ENCODE data around the gene CLBA1. TPM values are rescaled to one million over a fixed set of nuclear protein-coding genes. Genes with fewer than 3 reads are reported as not detected.

CLBA1 gene
- total and polyA plus RNA-seq, 9 donors, result 3.5 to 7.1 (median 4.5) TPM

Other genes with a start within 250 kb of the CLBA1 start
- 92.4 TPM for gene SIVA1, start 232.6 kb upstream of the CLBA1 start, total RNA-seq
- gene SIVA1, start 232.6 kb upstream of the CLBA1 start, polyA plus RNA-seq (ENCODE audit: insufficient read depth in 1 of 8, insufficient read length in 8 of 8, low replicate concordance in 1 of 8), result 100 to 1,000 TPM in 1 of 8 donors, 10 to 100 TPM in 7; 66.1 to 110 (median 81.7) TPM
- 135 TPM for gene AKT1, start 190.0 kb upstream of the CLBA1 start, total RNA-seq
- gene AKT1, start 190.0 kb upstream of the CLBA1 start, polyA plus RNA-seq (ENCODE audit: insufficient read depth in 1 of 8, insufficient read length in 8 of 8, low replicate concordance in 1 of 8), result 100 to 1,000 TPM; 137 to 255 (median 220) TPM
- gene ZBTB42, start 184.7 kb upstream of the CLBA1 start, total RNA-seq, result 3.3 TPM
- gene ZBTB42, start 184.7 kb upstream of the CLBA1 start, polyA plus RNA-seq (ENCODE audit: insufficient read depth in 1 of 8, insufficient read length in 8 of 8, low replicate concordance in 1 of 8), result 1 to 10 TPM; 4.2 to 7.2 (median 5.3) TPM
- gene CEP170B, start 120.5 kb upstream of the CLBA1 start, total RNA-seq, result 1.6 TPM
- gene CEP170B, start 120.5 kb upstream of the CLBA1 start, polyA plus RNA-seq (ENCODE audit: insufficient read depth in 1 of 8, insufficient read length in 8 of 8, low replicate concordance in 1 of 8), result 1 to 10 TPM; 1.8 to 5.1 (median 2.8) TPM
- 3.1 TPM for gene PLD4, start 60.9 kb upstream of the CLBA1 start, total RNA-seq
- 1 to 10 TPM; 4.4 to 9.7 (median 6.6) TPM for gene PLD4, start 60.9 kb upstream of the CLBA1 start, polyA plus RNA-seq (ENCODE audit: insufficient read depth in 1 of 8, insufficient read length in 8 of 8, low replicate concordance in 1 of 8)
- 21.6 TPM for gene AHNAK2, start 7.4 kb upstream of the CLBA1 start, total RNA-seq
- 10 to 100 TPM in 7 of 8 donors, 1 to 10 TPM in 1; 6.6 to 24.0 (median 18.1) TPM for gene AHNAK2, start 7.4 kb upstream of the CLBA1 start, polyA plus RNA-seq (ENCODE audit: insufficient read depth in 1 of 8, insufficient read length in 8 of 8, low replicate concordance in 1 of 8)
- gene CDCA4, start 35.3 kb downstream of the CLBA1 start, total RNA-seq, result 15.6 TPM
- 10 to 100 TPM; 16.5 to 28.0 (median 22.4) TPM for gene CDCA4, start 35.3 kb downstream of the CLBA1 start, polyA plus RNA-seq (ENCODE audit: insufficient read depth in 1 of 8, insufficient read length in 8 of 8, low replicate concordance in 1 of 8)
- gene GPR132, start 79.6 kb downstream of the CLBA1 start, total RNA-seq, result 0.75 TPM
- gene GPR132, start 79.6 kb downstream of the CLBA1 start, polyA plus RNA-seq (ENCODE audit: insufficient read depth in 1 of 8, insufficient read length in 8 of 8, low replicate concordance in 1 of 8), result 1 to 10 TPM in 2 of 8 donors, under 1 TPM in 6; 0.41 to 1.5 (median 0.69) TPM
- gene JAG2, start 183.0 kb downstream of the CLBA1 start, total RNA-seq, result 23.8 TPM
- gene JAG2, start 183.0 kb downstream of the CLBA1 start, polyA plus RNA-seq (ENCODE audit: insufficient read depth in 1 of 8, insufficient read length in 8 of 8, low replicate concordance in 1 of 8), result 10 to 100 TPM; 24.5 to 53.7 (median 46.1) TPM
- gene NUDT14, start 195.5 kb downstream of the CLBA1 start, total RNA-seq, result 21.9 TPM
- gene NUDT14, start 195.5 kb downstream of the CLBA1 start, polyA plus RNA-seq (ENCODE audit: insufficient read depth in 1 of 8, insufficient read length in 8 of 8, low replicate concordance in 1 of 8), result 10 to 100 TPM; 10.5 to 22.8 (median 15.8) TPM